Natural killer cell (primary cell): ENCODE measurements around the gene ANKRD53. TPM values are rescaled to one million over a fixed set of nuclear protein-coding genes. Genes with fewer than 3 reads are reported as not detected.

Experiments used
- total RNA-seq, 4 donors: library from RNA; stranded (reverse); fragments of 120-200 nt in 1 of 4; gene quantifications; one replicate each; pipeline versions ENCODE4 v1.2.3 to v1.2.4, GENCODE V29; 2013 to 2022

Gene ANKRD53
- total RNA-seq, 3 donors from 2014 or later (not counting 1 experiment from before 2014, with no cell fraction given), result 2.2 to 3.1 (median 2.5) TPM

Other genes starting within 250 kb of the ANKRD53 start
- 1 to 10 TPM in 1 of 3 donors, under 1 TPM in 2; 0.16 to 1.4 (median 0.40) TPM for gene ADD2, start 210.4 kb upstream of the ANKRD53 start, total RNA-seq
- not detected for gene FIGLA, start 188.0 kb upstream of the ANKRD53 start, total RNA-seq
- gene CLEC4F, start 158.0 kb upstream of the ANKRD53 start, total RNA-seq, result 1 to 10 TPM in 1 of 3 donors, under 1 TPM in 2; 0.33 to 1.4 (median 0.39) TPM
- not detected for gene CD207, start 142.8 kb upstream of the ANKRD53 start, total RNA-seq
- gene VAX2, start 78.1 kb upstream of the ANKRD53 start, total RNA-seq, result not detected
- gene ATP6V1B1, start 42.7 kb upstream of the ANKRD53 start, total RNA-seq, result not detected
- gene TEX261, start 16.2 kb downstream of the ANKRD53 start, total RNA-seq, result 10 to 100 TPM; 30.3 to 44.2 (median 43.2) TPM
- gene NAGK, start 90.0 kb downstream of the ANKRD53 start, total RNA-seq, result 10 to 100 TPM; 67.3 to 93.6 (median 74.9) TPM
- 10 to 100 TPM in 1 of 3 donors, 1 to 10 TPM in 2; 8.4 to 10.4 (median 8.7) TPM for gene MCEE, start 151.6 kb downstream of the ANKRD53 start, total RNA-seq
- gene MPHOSPH10, start 152.0 kb downstream of the ANKRD53 start, total RNA-seq, result 10 to 100 TPM; 27.9 to 34.2 (median 31.4) TPM
- gene PAIP2B, start 248.5 kb downstream of the ANKRD53 start, total RNA-seq, result 1 to 10 TPM; 1.9 to 3.4 (median 3.2) TPM